Pancreas (tissue), 10 donors: ENCODE data around the gene KDM1A. TPM values are rescaled to one million over a fixed set of nuclear protein-coding genes. Genes with fewer than 3 reads are reported as not detected.

Source experiments
- ATAC-seq, 4 donors: fragments of 200-7000 bp; cut with Tn5 transposase; one replicate each; pipeline versions ENCODE4 v1.8.0 to v1.9.1; 2020; ENCODE audit warnings: mild to moderate bottlenecking in 4 of 4, moderate library complexity in 4 of 4
- DNase-seq, 6 donors: peaks; one replicate each; pipeline ENCODE4 v3.0.0-alpha.2; 2020
- FAIRE-seq: peaks from 2 replicates; lab custom pipeline; 2012; peaks lifted over from hg19 to GRCh38; lab: Jason Lieb, UNC
- H3K27ac ChIP-seq, 4 donors: fragments of 200-600 bp; sonication (generic); 1 replicate in 3 of 4; 2 replicates in 1 of 4; pipeline versions ENCODE4 v1.5.0 to v1.8.0; 2020
- H3K27me3 ChIP-seq, 4 donors: fragments of 200-600 bp; one replicate each; pipeline ENCODE4 v1.8.0; 2021
- H3K36me3 ChIP-seq, 3 donors: fragments of 200-600 bp; sonication (generic) in 1 of 3; one replicate each; pipeline versions ENCODE4 v1.5.0 to v1.8.0; 2020 to 2021
- H3K4me1 ChIP-seq, 3 donors: fragments of 200-600 bp; one replicate each; pipeline ENCODE4 v1.8.0; 2021
- H3K4me3 ChIP-seq, 4 donors: fragments of 200-600 bp; sonication (generic) in 2 of 4; one replicate each; pipeline versions ENCODE4 v1.5.0 to v1.8.0; 2020 to 2021
- H3K9me3 ChIP-seq, 4 donors: fragments of 200-600 bp; one replicate each; pipeline ENCODE4 v1.8.0; 2021
- CTCF ChIP-seq, 4 donors: fragments of 200-600 bp; sonication (generic) in 3 of 4; IDR thresholded peaks; one replicate each; pipeline versions ENCODE4 v1.5.0 to v1.8.0; 2021; ENCODE audit warnings: antibody characterized with exemption in 4 of 4
- WGBS, 2 donors: extraction: QIAGEN DNeasy Blood & Tissue Kit; methylation state at CpG; one replicate each; pipeline ENCODE4 v1.1.7; 2013; 5-methylcytosine and 5-hydroxymethylcytosine counted together
- intact Hi-C, 3 donors: fragments of 100-400 bp; cut with DNase I; formaldehyde crosslinking; loops; one replicate each; pipeline versions ENCODE4 v1.11.1 to v1.14.2; 2022
- polyA plus RNA-seq, 2 donors: library from polyadenylated mRNA; stranded (reverse); fragments of 200-250 nt; gene quantifications; one replicate each; pipeline ENCODE4 v1.2.3, GENCODE V29; 2013
- total RNA-seq, 6 donors: library from RNA; stranded (reverse); fragmentation: NEBNext Ultra II Directional in 4 of 6; extraction: Animal tissue kit (Norgen Biotek cat#: 25700) in 4 of 6; gene quantifications; one replicate each; pipeline versions ENCODE4 v1.2.1 to v1.2.4, GENCODE V29; 2021 to 2023
- donor health status: healthy with polysubstance abuse.
- donor health status: DM: no; HTN: no; CAD: no; lungs with moderate emphysema.
- donor health status: DM: no; HTN: no; CAD: no.
- donor health status: control.
- donor health status: control.
- donor health status: Bipolar disorder and iron deficiency.
- donor health status: DM: yes; HTN: yes; CAD: no.
- donor health status: DM: no; HTN: no; CAD: no.
- donor health status: DM: no; HTN: no; CAD: no.
- donor health status: DM: yes; HTN: yes; CAD: no.

The KDM1A gene
- total and polyA plus RNA-seq, 8 donors: 13.7 to 31.9 (median 22.9) TPM

- intact Hi-C loops: loop anchor here in 1 of 3 donors (10.0 kb wide), 1 partner anchor 83 kb away; no protein-coding TSS in a partner anchor
- DNase-seq: no peak
- no peak for FAIRE-seq
- ATAC-seq: peak in 1 of 4 donors; percentile 8
- H3K36me3 ChIP-seq: no peaks in the 10 kb centered on the region
- no peak overlapping the region for H3K27ac ChIP-seq
- H3K4me3 ChIP-seq: no peak overlapping the region
- H3K27me3 ChIP-seq: no peaks in the 10 kb centered on the region
- 28 to 30% methylated on average over 1 of the region's 1 CpG for WGBS, 2 donors
- no peaks in the 10 kb centered on the region for H3K9me3 ChIP-seq
- peaks cover 0 to 28% (median 0%) of the 10 kb centered on the region in 3 donors for H3K4me1 ChIP-seq
- no peak for TF ChIP-seq CTCF (IDR thresholded peaks at IDR 0.05)
These were observed 83.0 kb downstream of the KDM1A start for GRCh38 chr1:23102289-23102688.

DNA sequence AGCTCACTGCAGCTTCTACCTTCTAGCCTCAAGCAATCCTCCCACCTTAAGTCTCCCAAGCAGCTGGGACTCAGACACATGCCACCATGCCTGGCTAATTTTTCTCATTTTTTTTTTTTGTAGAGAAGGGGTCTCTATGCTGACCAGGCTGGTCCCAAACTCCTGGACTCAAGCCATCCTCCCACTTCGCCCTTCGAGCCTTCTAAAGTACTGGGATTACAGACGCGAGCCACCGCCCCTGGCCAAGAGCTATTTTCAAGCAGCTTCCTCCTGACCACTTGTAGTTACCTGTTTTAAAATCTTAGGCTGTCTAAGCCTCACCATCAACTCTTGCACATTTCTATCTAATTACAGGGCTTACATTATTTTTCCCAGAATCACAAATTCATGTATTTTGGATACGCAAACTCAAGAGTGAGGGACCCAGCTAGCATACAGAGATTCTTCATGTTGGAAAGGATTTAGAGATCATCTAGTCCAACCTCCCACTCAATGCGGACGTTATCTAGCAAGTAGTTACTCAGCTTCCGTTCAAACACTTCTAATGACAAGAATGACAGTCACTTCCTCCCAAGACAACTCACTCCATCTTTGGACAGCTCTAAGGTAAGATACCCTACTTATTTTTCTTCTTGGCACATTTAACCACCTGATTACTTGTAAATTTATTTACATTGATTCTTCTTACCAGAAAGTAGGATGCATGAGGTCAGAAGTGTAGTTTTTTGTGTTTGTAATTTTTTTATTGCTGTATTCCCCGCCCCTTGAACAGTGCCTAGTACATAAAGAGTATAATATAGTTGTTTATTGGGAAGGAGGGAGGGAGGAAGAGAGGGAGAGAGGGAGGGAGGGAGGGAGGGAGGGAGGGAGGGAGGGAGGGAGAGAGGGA, 84.0 kb downstream of the KDM1A start:
- FAIRE-seq (no peak), DNase-seq (no peak), ATAC-seq (no peak)
- H3K27me3 ChIP-seq: no peaks in the 10 kb centered on the region
- no peaks in the 10 kb centered on the region for H3K36me3 ChIP-seq
- no peaks in the 10 kb centered on the region for H3K9me3 ChIP-seq
- no peak for TF ChIP-seq CTCF (IDR thresholded peaks at IDR 0.05)
- intact Hi-C loops: loop anchor here in 1 of 3 donors (10.0 kb wide), 1 partner anchor 82 kb away; no protein-coding TSS in a partner anchor
- H3K4me1 ChIP-seq: peaks cover 0 to 28% (median 0%) of the 10 kb centered on the region in 3 donors
- no peak overlapping the region for H3K27ac ChIP-seq
- no peak overlapping the region for H3K4me3 ChIP-seq
- 77 to 81% methylated on average over 10 of the region's 10 CpGs for WGBS, 2 donors

GRCh38 chr1:23108918-23109533, 89.8 kb downstream of the KDM1A start:
- Histone ChIP-seq H3K4me3 (no peak overlapping the region), H3K27me3 (no peaks in the 10 kb centered on the region), H3K27ac (no peak overlapping the region), H3K36me3 (no peaks in the 10 kb centered on the region), H3K4me1 (no peaks in the 10 kb centered on the region), H3K9me3 (no peaks in the 10 kb centered on the region)
- intact Hi-C loops: loop anchor here in 1 of 3 donors (10.0 kb wide), 1 partner anchor 76 kb away; no protein-coding TSS in a partner anchor
- no peak for DNase-seq
- no peak for ATAC-seq
- whole genome bisulfite sequencing, 2 donors: 85 to 93% methylated on average over 4 of the region's 4 CpGs
- FAIRE-seq: no peak
- no peak for TF ChIP-seq CTCF (IDR thresholded peaks at IDR 0.05)

DNA sequence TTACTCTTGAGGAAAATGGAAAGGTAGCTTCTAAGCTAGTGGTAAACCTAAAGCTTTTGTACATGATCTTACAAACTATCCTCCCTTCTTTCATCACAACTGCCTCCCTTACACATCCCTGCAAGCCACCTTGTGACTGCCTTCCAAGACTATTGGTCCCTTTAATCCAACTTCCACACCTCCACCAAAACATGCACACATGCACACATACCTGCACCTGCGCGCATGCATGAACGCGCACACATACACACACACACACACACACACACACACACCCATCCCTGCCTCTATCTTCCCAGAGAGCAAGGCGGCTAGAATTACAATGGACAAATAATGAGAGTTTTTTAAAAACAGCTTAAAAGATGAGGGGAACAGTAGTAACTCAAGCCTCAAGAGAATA, 91.1 kb downstream of the KDM1A start:
- Histone ChIP-seq H3K27ac (no peak overlapping the region), H3K4me3 (no peak overlapping the region), H3K36me3 (no peaks in the 10 kb centered on the region), H3K27me3 (no peaks in the 10 kb centered on the region), H3K9me3 (no peaks in the 10 kb centered on the region), H3K4me1 (peaks cover 0 to 7% (median 4%) of the 10 kb centered on the region in 3 donors)
- no peak for ATAC-seq
- DNase-seq: no peak
- WGBS, 2 donors: 95 to 98% methylated on average over 5 of the region's 5 CpGs
- intact Hi-C loops: no loop called here
- TF ChIP-seq CTCF (IDR thresholded peaks at IDR 0.05): no peak
- FAIRE-seq: no peak
